ENCODE data around the gene SETD4. TPM values are rescaled to one million over a fixed set of nuclear protein-coding genes. Genes with fewer than 3 reads are reported as not detected.

SETD4 gene
- total RNA-seq, 1 donor from 2014 or later = 26.1 TPM

DNA sequence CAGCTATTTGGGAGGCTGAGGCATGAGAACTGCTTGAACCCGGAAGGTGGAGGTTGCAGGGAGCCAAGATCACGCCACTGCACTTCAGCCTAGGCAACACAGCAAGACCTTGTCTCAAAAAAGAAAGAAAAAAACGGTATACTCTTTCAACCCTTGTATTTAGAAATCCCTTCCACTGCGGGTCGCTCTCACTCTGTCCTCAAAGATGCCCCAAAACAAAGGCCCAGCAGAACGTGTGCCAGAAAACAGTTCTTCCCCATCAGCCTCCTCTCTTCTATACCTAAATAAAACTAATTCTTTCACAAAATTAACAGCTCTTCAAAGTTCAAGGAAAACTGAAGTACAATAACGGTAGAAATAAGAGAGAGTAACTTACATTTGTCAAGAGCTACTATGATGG is 13.2 kb downstream of the SETD4 start:
- no peak for DNase-seq

DNA sequence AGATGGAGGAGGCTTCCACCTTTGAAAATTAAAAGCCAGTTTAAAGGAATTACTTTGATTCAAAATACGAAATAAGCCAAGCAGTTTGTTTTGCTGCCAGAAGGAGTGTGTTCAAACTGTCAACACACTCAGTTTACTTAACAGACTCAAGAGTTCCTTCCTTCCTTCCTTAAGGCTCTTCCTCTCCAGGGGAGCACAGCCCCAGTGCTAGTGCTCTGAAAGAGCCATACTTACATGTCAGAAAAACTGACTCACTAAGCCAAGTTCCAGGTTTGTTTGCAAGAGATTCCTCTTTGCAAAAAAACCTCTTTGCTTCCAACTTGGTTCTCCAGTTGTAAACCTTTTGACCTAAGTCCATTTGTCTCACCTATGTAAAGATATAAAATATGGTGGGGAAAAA is 14.3 kb downstream of the SETD4 start:
- DNase-seq = no peak

DNA sequence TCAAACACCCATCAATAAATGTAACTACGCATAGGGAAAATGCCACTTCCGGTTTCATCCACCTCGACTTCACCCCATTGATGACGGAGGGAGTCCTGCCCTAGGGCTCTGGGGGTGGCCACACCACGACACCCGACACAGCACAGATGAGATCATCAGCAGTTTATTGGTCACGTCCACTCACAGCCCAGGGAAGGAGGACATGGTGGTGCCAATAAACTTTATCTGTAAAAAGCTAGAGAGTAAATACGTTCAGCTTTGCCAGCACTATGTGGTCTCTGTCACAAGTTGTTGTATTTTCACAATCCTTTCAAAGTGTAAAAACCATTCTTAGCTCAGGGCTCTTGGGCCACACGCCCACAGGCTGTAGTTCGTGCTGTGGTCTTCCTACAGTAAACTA is 16.3 kb downstream of the SETD4 start:
- no peak for DNase-seq

DNA sequence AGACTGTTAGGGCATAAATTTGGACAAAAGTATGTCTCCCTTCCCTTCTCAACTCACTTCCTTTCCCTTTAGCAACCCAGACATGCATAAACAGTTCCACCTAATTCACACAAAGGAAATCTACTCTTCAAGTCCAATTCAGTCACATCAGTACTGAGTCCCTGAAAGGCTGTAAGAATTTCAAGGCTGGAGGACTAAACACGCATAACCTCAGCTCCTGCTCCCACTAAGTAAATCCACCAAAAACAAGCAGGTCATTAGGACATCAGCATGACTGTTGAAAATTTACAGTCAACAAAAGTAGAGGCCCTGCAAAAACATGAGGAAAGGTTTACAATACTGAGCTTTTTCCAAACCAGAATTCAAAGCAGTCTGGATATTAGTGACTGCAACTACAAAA is 18.4 kb downstream of the SETD4 start:
- DNase-seq = no peak

DNA sequence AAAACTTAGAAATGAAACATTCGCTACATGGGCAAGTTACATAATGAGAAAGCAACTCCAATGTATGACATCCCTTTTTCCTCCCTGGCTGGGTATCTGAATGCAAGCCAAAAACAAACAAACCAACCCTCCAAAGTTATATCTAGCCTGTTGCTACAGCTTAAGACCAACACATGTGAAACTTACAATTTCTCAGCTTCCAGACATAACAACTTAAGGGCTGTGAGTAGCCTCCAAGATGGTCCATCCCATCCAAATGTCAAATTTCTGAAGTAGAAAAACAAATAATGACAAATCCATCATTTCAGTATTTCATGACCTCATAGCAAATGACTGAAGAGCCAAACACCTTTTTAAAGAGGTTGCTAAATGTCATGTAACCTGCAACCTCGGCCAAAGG is 19.9 kb downstream of the SETD4 start:
- DNase-seq = peak; percentile 49

DNA sequence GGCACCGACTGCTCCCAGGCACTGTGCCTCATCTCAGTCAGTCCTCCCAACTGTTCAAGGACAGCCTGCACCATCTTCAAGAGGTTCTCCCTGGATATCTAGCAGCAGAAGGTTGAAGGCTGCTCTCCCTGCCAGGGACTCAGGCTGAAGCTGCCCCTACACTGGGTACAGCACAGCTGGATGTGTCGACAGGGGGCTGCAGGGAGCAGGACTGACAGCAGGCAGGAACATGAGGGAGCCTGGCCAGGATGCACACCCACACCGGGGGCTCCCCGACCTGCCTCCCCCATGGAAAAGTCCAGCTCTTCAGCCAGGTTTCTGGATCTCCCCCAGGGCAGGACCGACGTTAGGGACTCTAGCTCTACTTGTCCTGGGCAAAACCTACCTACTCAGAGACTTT is 20.5 kb downstream of the SETD4 start:
- no peak for DNase-seq

DNA sequence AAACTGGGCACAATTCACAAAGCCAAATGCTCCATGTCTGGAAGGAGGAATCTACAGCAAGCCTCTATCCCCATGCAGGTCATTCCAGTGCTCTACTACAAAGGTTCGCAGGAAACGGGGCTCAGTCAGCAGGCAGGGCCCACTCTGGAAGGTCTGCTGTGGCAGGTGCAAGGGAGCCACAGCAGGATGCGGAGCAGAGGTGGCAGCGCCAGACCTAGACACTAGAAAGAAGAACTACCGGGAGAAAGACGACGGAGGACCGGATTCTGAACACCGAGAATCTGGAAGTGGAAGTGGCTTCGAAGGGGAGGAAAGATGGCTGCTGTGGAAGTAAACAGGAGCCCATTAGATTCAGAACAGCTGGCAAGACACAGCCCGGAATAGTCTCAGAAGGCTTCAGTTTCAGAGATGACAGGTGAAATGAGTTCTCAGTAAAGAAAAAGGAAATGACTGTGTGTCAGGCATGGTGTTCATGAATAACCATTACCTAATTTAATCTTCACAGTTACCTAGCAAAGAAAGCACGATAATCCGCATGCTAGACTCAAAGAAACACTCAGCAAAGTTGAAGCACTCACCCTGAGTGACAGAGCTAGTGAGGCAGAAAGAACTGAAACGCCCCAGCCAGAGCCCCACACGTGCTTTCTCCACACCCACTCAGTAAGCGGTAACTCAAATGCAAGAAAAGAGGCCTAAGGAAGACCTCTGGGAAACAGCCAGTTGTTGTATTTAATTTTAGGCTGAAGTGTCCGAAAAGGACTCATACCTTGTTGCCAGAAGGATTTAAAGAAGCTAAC is 21.4 kb downstream of the SETD4 start:
- DNase-seq = peak; percentile 45

DNA sequence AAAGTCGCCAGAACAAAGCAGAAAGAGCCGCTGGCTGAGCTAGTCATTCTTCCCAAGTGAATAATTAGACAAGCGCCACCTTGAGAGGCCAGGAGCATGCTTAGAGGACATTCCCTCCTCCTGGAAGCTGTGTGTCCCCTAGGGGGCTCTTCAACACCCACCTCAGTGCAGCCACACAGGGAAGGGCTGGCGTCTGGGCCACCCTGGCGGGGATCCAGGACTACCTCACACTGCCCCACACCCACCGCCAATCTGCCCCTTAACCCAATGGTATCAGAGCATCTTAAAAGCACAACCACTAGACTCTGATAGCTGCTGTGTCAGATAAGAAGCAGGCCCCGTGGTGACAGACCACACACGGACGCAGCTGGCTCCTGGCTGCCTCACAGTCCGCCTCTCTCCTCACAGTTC is 24.9 kb downstream of the SETD4 start:
- DNase-seq = no peak

DNA sequence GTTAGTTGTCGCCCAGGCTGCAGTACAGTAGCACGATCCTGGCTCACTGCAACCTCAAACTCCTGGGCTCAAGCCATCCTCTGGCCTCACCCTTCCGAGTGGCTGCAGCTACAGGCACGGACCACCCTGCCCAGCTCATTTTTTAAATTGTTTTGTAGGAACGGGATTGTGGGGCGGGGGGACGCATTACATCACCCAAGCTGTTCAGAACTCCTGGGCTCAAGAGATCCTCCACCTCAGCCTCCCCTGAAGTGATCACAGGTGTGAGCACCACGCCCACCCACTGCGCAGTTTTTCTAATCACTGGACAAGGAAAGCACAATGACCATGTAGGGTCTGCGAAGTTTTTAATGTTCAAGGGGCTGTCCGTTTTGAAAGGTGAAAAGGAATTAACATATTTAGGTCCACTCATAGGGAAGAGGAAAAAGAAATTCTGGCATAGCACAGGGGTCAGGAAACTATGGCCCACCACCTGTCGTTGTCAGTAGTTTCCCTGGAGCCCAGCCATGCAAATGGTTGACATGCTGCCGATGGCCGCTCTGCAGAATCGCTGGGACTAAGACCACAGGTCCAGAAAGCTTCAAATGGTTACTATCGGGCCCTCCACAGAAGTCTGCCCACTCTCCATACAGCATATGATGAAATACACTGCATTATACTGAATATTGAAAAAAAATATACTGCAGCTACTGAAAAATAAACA is 26.0 kb downstream of the SETD4 start:
- peak; percentile 80 for DNase-seq

DNA sequence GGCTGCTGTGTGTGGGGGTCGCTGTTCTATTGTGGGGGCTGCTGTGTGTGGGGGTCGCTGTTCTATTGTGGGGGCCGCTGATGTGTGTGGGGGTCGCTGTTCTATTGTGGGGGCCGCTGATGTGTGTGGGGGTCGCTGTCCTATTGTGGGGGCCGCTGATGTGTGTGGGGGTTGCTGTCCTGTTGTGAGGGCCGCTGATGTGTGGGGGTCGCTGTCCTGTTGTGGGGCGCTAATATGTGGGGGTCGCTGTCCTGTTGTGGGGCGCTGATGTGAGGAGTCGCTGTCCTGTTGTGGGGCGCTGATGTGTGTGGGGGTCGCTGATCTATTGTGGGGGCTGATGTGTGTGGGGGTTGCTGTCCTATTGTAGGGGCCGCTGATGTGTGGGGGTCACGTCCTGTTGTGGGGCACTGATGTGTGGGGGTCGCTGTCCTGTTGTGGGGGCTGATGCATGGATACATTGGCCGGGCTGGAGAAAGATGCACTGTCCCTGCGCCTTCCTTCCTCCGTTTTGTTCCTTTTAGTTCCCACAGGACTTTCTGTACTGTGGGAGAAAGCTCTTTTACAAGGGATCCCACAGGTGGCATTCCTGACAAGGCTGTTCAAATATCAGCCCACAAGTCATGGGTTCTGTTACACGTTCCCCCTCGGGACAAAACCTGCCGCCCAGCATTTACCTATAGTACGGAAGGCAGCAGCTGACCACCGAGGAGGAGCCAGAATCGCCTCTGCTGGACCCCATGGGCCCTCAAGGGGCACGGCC is 27.5 kb downstream of the SETD4 start:
- no peak for DNase-seq

DNA sequence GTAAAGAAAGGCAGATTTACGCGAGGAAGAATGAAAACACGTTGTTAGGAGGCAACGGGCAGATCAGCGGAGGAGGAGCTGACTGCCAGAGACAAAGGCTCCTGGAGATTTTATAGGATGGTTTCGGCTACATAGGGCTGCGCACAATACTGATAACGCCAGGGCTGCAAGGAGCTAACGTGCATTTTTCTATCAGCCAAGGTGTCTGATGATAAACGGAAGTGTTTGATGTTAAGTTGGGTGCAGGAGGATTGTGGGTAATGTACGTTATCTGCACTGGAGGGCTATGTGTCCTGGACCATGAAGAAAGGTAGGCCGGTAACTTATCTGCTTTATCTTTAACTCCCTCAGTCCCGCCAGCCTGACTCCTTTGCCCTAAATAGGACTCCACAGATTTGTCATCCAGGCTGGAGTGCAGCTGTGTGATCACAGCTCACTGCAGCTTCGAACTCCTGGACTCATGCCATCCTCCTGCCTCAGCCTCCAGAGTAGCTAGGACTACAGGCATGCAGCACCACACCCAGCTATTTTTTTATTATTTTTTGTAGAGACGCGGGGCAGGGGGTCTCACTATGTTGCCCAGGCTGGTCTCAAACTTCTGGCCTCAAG is 29.6 kb downstream of the SETD4 start:
- DNase-seq = no peak

DNA sequence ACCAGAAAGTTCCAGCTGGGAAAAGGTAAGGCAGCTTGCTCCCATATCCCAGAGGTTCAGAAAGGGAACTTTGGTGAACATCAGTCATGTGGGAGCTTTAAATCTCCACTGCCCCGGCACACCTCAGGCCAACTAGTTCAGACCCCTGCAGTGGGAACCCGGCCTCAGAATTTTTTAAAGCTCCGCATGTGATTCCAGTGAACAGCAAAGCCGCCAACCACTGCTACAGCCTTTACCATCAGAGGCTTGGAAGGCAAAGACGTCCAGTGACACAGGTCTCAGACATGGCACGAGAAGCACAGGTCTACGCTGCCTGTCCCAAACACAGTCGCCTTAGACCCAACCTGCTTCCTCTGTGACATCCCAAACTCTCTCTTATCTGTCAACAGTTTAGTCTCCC is 31.0 kb downstream of the SETD4 start:
- no peak for DNase-seq

DNA sequence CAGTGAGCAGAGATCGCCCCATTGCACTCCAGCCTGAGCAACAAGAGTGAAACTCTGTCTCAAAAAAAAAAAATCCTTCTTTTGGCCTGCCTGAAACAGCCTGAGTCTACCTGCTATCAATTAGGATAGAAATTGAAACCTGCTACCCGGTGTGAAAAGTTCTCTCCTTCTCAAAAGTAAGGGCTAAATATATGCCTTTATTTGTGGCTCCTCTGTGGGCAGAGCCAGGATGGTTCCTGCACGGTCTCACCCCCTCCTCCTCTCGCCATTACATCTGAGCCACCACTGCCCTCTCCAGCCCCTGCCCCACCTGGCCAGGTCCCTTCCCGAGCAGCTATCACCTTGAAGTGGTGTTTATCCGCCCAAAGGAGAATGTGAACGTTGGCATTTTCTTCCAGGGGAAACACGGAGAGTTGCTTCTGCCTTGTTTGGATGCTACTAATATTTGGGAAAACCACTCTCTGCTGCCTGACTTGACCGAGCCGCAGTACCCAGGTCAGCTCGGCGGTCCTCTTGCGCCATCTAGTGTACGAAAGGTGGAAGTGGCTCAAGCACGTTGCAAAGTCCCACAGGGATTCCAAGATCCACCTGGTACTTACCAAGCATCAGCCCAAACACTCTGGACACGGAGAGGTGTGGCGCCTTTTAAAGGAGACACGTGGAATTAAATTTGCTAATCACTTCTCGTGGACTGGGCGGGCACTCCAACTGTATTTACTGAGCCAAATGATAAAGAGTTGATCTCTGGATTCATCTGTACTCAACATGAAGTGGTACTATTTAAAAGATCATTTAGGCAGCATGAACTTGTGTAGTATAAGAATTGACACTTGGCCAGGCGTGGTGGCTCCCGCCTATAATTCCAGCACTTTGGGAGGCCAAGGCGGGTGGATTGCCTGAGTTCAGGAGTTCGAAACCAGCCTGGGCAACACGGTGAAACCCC is 31.9 kb downstream of the SETD4 start:
- DNase-seq = peak; percentile 93

DNA sequence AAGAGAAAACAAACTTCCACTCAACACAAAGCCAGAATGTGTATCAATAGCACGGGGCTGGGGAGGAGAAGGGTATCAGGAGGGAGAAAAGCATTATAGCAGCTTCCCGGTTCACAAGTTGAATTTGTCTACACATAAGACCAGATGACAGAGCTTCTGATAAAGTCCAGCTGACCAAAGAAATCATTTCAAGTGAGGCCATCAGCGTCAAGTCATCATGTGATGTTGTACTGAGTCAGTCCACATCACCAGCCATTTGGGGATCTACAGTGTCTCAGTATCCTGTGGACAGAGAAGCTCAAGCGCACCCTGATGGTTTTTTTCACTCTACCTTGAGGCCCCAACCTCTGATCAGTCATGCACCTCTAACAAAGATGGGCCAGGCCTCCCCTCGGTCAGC is 33.0 kb downstream of the SETD4 start:
- DNase-seq = no peak

DNA sequence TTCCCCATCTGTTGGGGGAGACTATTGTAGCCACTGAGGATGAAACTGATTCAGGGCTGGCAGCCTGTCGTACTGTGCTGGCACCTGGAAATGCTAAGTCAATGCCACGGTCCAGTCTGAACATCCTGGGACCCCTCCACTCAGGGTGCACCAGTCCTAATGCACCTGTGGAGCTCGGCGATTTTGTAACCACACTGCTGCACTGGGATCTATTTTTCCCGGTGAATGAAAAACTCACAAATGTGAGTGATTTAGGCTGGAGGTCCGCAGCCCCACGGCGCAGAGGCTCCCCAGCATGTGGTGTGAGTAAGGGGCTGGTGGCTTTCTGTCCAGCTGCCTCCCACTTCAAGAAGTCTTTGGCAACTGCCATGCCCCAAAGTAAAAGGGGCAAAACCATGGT is 35.5 kb downstream of the SETD4 start:
- no peak for DNase-seq

DNA sequence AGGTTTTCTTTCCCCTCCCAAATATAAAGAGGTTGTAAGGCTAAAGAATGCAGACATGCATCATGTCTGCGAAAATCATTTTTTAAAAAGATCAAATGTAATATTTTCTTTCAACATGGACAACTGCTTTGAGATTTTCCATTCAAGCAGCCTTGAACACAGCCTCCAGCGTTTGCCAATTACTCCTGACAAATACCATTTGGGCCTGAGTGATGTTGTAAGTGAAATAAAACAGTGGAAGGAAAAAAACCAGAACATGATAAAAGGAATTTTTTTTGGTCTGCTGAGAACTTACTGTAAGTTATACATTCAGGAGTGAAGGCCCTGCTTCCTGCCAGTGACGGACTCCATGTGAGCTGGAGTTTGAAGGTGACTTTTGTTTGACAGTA is 37.2 kb downstream of the SETD4 start:
- peak; percentile 82 for DNase-seq

DNA sequence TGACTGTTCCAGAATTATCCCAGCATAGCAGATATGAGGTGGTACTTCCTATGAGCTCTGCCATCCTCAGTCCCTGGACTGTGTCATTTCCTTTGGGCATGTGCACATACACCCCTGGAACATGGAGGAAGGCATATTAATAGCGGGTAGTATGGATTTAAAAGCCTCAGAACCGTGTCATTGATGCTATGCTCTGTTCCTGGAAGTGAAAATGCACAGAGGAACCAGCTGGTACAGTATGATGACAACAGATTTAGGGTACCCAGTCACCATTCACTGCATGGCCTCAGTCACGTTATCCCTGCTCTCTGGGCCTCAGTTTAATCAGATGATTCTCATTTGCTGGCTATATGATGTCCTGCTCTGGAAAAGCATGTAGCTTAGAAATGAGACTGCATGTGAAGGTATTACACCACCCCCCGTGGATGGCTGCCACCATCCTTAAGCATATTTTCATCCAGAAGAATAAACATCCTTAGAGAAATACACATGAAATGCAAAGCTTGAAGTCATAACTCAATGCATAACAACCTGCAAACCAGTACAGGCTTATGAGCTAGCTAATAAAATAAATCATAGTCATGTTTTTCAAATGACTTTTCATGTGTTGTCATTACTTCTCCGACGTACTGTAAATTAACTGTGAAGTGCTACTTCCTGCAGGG is 37.8 kb downstream of the SETD4 start:
- DNase-seq = peak; percentile 74

DNA sequence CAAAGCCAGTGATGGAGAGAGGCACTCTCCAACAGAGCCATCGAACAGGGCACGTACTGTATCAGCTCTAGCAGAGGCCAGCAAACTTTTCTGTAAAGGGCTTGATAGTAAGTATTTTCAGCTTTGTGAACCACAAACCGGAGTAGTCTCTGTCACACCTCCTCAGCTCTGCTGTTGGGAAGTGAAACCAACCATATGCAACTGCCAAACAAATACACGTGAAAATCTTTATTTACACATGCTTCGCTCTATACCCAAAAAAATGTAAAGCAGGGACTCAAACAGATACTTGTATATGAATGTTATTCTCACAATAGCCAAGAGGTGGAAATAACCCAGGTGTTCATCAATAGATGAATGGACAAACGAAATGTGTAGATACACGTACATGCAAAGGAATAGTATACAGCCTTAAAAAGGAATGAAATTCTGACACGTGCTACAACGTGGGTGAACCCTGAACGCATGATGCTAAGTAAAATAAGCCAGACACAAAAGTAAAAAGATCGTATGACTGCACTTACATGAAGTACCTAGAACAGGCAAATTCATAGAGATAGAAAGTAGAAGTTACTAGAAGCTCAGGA is 39.0 kb downstream of the SETD4 start:
- DNase-seq = no peak

DNA sequence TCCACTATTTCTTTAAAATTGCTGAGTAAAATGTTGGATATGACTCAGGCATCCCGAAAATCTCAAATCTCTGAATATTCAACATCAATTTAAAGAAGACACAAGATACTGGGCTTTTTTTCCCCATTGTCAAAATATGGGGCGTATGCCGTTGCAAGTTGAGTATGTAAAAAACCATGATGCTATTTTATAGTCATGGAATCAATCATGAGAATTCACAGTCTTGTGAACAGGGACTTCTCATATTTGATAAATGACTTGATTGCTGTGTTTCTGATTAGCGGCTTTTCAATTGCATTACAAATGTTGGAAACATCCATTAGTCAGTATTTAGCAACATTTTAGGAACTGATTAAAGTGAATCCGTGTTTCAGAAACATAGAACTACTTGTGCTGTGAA is 45.3 kb downstream of the SETD4 start:
- no peak for DNase-seq

DNA sequence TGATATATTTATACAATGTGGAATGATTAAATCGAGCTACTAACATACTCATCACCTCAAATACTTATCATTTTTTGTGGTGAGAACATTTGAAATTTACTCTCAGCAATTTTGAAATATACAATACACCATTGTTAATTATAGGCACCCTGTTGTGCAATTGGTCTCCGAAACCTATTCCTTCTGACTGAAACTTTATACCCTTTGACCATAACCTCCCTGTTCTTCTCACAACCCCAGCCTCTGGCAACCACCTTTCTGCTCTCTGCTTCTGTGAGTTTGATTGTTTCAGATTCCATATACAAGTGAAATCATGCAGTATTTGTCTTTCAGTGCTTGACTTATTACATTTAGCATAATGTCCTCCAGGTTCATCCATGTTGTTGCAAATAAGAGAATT is 49.5 kb downstream of the SETD4 start:
- DNase-seq = no peak

DNA sequence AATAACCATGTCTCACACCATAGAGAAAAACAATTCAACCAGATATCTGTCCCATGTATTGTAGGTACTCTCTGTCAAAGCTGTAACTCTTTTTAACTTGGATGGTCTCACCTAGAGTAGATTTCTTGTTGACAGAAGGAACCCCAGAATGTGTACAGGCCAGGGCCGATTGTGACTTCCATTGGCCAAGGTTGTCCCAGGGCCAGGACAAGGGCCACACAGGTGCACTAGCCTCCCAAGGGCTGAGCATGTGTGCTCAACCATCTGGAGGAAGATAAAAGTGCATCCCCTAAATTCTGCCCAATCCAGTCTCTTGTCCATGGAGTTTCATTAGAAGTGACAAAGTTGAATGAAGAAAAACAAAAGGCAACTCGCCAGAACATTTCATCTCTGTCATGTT is 51.8 kb downstream of the SETD4 start:
- DNase-seq = no peak
